LNCAP (cell line): ENCODE data around the gene RBSN.

ENCODE experiments used
- CTCF ChIP-seq: fragments of 450-650 bp; IDR thresholded peaks from 2 replicates; pipeline ENCODE4 v1.5.1; 2017; ENCODE audit warnings: mild to moderate bottlenecking

RBSN gene

GRCh38 chr3:15041950-15042349, 57.0 kb downstream of the RBSN start:
- no peak for TF ChIP-seq CTCF

GRCh38 chr3:15040844-15041243, 58.1 kb downstream of the RBSN start:
- TF ChIP-seq CTCF: no peak

- TF ChIP-seq CTCF: no peak
Measured at GRCh38 chr3:15038306-15038705, 60.6 kb downstream of the RBSN start.

- no peak for TF ChIP-seq CTCF
Measured at GRCh38 chr3:15033103-15033502, 65.8 kb downstream of the RBSN start.

GRCh38 chr3:15032650-15033049, 66.3 kb downstream of the RBSN start:
- no peak for TF ChIP-seq CTCF

GRCh38 chr3:15029625-15030024, 69.3 kb downstream of the RBSN start:
- TF ChIP-seq CTCF: no peak

GRCh38 chr3:15023719-15024118, 75.2 kb downstream of the RBSN start:
- no peak for TF ChIP-seq CTCF

- TF ChIP-seq CTCF: no peak
Measured at GRCh38 chr3:15023249-15023648, 75.7 kb downstream of the RBSN start.
